HEK293T (cell line): ENCODE data around the gene LINC01488.

Source experiments
- CTCF ChIA-PET: fragments of 350-600 bp; formaldehyde crosslinking; extraction: SDS; loops from one replicate; lab custom pipeline; 2021; ENCODE audit warnings: antibody characterized with exemption, inconsistent platforms; lab: Yijun Ruan, JAX
- POLR2A ChIA-PET: fragments of 350-600 bp; formaldehyde crosslinking; extraction: SDS; loops from one replicate; lab custom pipeline; 2020; ENCODE audit warnings: antibody characterized with exemption, inconsistent platforms; lab: Yijun Ruan, JAX
- DNase-seq: peaks from one replicate; pipeline ENCODE4 v3.0.0; 2012; ENCODE audit warnings: mixed read lengths; ENCODE audit errors: extremely low spot score
- ARNT ChIP-seq: fragments of 450-650 bp; IDR thresholded peaks from 2 replicates; pipeline ENCODE4 v1.6.1; 2017; ENCODE audit warnings: mild to moderate bottlenecking
- BHLHE40 ChIP-seq: fragments of 450-650 bp; IDR thresholded peaks from 2 replicates; pipeline ENCODE4 v1.6.1; 2016; ENCODE audit warnings: mild to moderate bottlenecking, moderate library complexity, borderline replicate concordance
- CTBP1 ChIP-seq: fragments of 450-650 bp; IDR thresholded peaks from 2 replicates; pipeline ENCODE4 v1.6.1; 2016; ENCODE audit warnings: borderline replicate concordance
- ELF4 ChIP-seq: fragments of 450-650 bp; IDR thresholded peaks from 2 replicates; pipeline ENCODE4 v1.6.1; 2017; ENCODE audit warnings: antibody characterized with exemption
- FOXA1 ChIP-seq: fragments of 450-650 bp; IDR thresholded peaks from 2 replicates; pipeline ENCODE4 v1.6.1; 2016; ENCODE audit warnings: mild to moderate bottlenecking
- FOXK2 ChIP-seq: fragments of 450-650 bp; IDR thresholded peaks from 2 replicates; pipeline ENCODE4 v1.6.1; 2016; ENCODE audit warnings: mild to moderate bottlenecking
- FOXM1 ChIP-seq: fragments of 450-650 bp; IDR thresholded peaks from 2 replicates; pipeline ENCODE4 v1.6.1; 2017; ENCODE audit warnings: mild to moderate bottlenecking, borderline replicate concordance
- HDGF ChIP-seq: fragments of 450-650 bp; IDR thresholded peaks from 2 replicates; pipeline ENCODE4 v1.6.1; 2017; ENCODE audit warnings: antibody characterized with exemption, borderline replicate concordance
- L3MBTL2 ChIP-seq: fragments of 450-650 bp; conservative IDR thresholded peaks from 2 replicates; pipeline ENCODE4 v1.6.1; 2016; ENCODE audit warnings: mild to moderate bottlenecking
- LEF1 ChIP-seq: fragments of 450-650 bp; IDR thresholded peaks from 2 replicates; pipeline ENCODE4 v1.6.1; 2017; ENCODE audit warnings: mild to moderate bottlenecking, borderline replicate concordance
- NFRKB ChIP-seq: fragments of 450-650 bp; IDR thresholded peaks from 2 replicates; pipeline ENCODE4 v1.6.1; 2016; ENCODE audit warnings: mild to moderate bottlenecking, moderate library complexity
- SP1 ChIP-seq: fragments of 450-650 bp; IDR thresholded peaks from 2 replicates; pipeline ENCODE4 v1.6.1; 2017
- TARDBP ChIP-seq: fragments of 450-650 bp; IDR thresholded peaks from 2 replicates; pipeline ENCODE4 v1.6.1; 2016
- ZNF384 ChIP-seq: fragments of 450-650 bp; IDR thresholded peaks from 2 replicates; pipeline ENCODE4 v1.6.1; 2016

LINC01488 gene

DNA sequence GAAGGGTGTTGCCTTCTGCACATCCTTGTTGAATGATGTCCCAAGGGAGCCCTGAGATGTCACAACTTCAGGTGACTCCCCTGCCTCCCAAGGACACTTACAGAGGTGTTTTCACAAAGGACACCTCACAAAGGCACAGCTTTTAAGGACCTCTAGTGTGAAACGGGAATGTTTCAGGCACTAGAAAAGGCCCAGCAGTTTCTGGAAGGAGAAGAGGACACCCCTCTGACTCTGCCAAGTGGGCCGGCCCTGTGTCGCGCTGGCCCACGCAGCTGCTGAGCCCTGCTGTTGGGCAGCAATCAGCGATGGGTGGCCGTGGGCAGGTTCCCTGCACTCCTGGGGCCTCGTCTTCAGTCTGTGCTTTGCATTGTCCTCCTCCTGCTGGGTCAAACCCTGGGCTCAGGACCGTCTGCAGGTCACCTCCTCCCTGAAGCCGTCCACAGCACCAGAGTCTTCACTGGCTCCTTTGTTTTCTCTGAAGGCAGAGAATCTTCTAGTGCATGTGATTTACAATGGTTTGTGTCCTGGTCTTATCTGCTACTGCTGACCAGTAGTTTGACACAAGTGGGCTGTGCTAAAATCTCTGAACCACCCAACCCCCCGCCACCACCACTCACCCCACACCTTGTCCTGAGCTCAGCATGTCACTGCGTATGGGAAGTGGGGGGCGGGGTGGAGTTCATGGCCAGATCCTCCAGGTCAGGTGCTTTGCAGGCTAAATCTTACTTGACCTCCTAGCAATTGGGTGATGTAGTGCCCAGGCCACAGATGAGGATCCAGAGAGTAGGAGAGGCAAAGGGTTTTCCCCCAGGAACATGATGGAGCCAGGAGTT lies 3.2 kb downstream of the LINC01488 start:
- CTCF ChIA-PET: interaction anchor here (0.7 kb wide), 1 partner anchor 12 kb away, joined by 3 read pairs; no protein-coding TSS in a partner anchor
- POLR2A ChIA-PET: no interaction called here
- no peak for DNase-seq
- TF ChIP-seq ARNT: no peak
- no peak for TF ChIP-seq NFRKB
- no peak for TF ChIP-seq BHLHE40

DNA sequence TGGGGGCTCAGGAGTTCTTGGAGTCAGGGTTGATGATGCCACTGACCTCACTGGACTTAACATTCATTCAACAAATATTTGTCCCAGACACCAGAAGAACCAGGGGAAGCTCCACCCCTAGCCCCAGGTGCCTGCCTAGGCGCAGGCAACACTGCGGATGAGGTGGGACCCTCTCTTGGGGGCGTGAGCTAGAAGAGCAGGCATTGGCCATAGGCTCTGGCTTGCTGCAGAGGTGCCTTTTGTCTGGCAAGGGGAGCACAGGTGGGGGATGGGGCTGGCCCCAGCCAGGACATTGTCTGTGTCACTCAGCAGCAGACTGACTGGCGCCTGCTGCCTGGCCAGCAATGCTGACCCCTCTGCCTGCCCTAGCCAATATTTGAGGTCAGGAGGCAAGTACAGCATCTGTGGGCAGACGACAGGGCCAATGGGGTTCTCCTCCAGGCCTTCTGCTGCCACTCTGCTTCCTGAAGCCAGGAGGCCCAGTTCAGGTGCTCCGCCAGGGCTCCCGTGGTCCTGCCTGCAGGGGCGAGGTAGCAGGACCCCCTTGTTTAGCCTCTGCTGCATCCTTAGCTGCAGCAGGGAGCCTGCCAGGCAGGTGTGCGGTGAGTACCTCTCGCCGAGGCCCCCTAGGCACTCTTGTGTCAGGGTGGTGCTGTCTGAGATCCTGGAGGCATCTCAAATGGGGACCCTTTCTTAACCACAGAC lies 4.0 kb downstream of the LINC01488 start:
- TF ChIP-seq ELF4 (no peak), FOXA1 (no peak), BHLHE40 (no peak), ZNF384 (no peak), LEF1 (no peak)
- ChIA-PET POLR2A (no interaction called here), CTCF (interaction anchor here (0.7 kb wide), 1 partner anchor 11 kb away, joined by 3 read pairs; no protein-coding TSS in a partner anchor)
- DNase-seq: no peak

DNA sequence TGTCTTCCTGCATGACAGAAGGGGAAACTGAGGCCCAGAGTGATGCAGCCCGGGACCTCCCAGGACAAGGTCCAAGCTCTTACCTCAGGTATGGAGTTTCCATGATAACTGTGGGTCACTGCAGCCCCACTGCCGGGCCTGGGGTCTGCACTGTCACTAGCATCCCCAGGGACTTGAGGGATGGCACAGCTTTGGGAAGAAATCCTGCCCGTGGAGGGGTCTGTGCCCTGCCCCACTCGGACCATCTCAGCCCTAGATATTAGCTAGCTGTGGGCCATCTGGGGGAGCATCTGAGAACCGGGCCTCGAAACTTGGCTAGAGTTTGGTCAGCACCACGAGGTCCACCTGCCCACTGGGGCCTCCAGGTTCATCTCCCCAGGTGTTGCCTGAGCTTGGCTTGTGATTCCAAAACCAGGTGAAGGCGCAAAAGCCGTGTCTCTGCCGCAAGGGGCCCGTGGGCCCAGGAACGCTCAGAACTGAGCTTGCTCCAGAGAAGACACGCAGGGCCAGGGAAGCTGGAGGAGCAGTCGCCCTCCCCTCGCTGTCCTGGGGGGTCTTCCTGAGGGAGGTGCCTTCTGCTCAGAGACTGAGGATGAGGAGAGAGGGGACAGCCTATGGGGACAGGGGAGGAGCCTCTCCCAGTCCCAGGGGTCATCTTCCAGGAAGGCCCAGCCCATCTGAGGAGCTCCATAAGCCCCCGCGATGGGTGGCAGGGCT lies 4.8 kb downstream of the LINC01488 start:
- POLR2A ChIA-PET: no interaction called here
- CTCF ChIA-PET: no interaction called here
- no peak for DNase-seq
- no peak for TF ChIP-seq CTBP1
- no peak for TF ChIP-seq NFRKB

DNA sequence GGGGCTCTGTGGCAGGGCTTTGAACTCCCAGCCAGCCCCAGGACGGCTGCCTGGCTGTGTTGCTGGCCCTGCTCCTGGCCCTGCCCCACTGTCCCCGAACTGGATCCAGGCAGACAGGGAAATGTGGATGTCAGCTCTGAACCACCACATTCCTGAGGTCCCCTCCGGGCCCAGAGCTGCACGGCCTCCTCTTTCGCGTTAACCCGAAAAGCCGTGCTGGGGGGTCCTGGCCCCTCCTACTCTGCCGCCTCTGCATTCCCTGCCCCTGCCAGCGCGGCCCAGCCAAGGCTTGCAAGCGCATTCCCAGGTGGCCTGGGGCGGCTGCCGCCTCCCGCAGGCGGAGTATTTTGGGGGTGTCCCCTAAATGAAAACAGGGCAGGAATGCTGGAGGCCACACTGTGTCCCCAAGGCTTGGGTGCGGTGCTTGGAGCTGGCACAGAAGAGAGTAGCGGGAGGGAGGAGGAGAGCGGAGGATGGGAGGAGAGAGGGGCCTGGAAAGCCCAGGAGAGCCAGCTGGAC lies 5.4 kb downstream of the LINC01488 start:
- POLR2A ChIA-PET: no interaction called here
- no peak for DNase-seq
- CTCF ChIA-PET: no interaction called here
- TF ChIP-seq BHLHE40 (no peak), LEF1 (no peak), FOXA1 (no peak), FOXK2 (no peak), NFRKB (no peak), SP1 (no peak), FOXM1 (no peak)

DNA sequence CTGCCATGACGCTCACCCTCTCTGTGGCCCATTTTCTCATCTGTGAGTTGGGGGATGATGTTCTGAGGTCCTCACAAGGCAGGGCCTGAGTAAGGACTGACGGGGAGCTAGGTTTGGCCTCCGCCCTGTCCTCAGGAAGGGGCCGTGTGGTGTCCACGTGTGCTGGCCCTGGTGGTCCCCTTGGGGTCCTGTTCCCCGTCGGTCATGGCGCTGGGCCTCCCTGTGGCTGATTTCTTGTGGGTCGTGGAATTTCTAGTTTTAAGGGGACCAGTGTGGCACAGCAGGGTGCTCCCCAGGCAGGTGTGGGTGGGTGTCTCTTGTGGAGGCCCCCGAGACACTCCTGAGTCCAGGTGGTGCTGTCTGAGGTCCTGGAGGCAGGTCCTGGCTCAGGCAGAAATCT lies 5.9 kb downstream of the LINC01488 start:
- ChIA-PET CTCF (no interaction called here), POLR2A (no interaction called here)
- no peak for TF ChIP-seq ELF4
- TF ChIP-seq L3MBTL2: no peak
- no peak for TF ChIP-seq ZNF384
- no peak for TF ChIP-seq HDGF
- TF ChIP-seq FOXA1: no peak
- no peak for TF ChIP-seq ARNT
- no peak for TF ChIP-seq NFRKB
- no peak for TF ChIP-seq TARDBP
- DNase-seq: no peak

DNA sequence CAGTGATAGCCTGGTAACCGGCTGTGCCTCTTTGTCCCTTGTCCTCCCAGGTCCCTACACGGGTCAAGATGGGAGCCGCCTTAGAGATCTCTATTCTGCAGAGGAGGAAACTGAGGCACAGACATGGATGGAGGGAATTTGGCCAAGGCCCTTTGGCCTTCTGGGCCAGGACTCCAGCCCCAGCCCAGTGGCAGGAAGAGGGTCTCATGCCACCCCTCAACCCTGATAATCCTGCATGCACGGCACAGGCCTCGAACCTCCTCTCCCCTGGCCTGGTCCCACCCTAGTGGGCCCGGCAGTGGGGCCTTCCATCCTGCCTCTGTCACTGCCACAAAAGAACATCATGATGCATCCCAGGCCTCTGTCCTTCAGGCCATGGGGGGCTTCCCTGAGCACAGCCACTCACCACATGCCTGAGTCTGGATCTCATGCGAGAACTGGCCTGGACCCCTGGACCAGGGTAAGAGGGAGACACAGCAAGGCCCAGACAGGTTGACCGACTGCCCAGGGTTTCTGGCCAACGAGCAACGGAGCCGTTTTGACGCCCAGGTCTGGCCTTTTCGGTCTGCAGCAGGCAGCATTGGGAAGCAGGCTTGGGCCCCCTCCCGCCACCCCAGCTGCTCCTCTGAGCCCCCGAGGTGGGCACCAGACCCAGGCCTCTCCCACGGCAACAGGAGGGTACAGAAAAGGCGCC lies 6.5 kb downstream of the LINC01488 start:
- CTCF ChIA-PET: no interaction called here
- TF ChIP-seq BHLHE40: no peak
- TF ChIP-seq TARDBP: no peak
- TF ChIP-seq HDGF: no peak
- no peak for DNase-seq

DNA sequence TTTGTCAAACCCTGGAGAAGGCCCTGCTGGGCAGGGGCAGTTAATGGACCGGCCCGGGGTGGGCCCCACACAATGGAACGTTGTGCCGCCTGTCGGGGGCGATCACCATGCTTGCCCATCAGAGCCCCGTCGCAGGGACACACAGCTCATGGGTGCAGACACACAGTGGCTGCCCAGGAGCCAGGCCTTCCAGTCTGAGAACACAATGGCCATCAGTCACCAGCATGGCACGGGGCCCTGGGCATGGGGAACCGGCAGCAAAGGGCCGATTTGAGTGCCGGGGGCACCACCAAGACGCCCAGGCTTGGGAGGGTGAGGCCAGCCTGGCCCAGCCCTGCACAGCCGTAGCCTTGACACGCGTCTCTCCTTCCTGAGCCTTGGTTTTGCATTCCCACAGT lies 7.1 kb downstream of the LINC01488 start:
- no peak for DNase-seq
- TF ChIP-seq ARNT (no peak), FOXK2 (no peak)
- ChIA-PET POLR2A (no interaction called here), CTCF (no interaction called here)

More for the DNA sequence above, 6.5 kb downstream of the LINC01488 start:
- POLR2A ChIA-PET: no interaction called here

DNA sequence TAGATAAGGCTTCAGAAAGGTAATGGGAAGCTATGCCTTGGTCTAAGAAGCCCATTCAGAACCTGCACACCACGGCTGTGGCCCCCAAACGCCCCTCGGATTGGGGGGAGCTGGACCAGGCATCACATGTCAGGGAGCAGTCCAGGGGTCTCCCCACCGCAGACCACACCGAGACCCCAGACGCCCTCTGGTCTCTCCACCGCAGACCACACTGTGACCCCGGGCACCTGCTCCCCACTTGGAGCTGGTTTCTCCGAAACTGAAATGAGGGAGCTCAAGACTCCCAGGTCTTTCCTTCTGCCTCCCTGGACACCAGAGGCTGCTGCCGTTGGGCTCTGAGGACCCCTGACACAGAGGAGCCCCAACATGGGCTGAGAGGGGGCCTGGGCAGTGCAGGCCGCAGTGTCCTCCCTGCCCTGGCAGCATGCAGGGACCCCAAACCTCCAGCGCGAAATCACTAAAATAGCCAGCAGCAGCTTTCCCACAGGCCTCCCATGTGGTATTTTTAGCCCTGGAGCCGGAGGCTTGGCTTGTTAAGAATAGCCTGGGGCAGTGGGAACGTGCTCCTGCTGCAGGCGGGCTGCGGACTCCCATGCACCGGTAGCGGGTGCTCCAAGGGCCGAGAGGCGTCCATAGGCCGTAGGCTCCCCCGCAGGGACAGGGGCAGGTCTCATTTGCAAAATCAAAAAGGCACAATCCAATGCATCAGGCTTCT lies 7.7 kb downstream of the LINC01488 start:
- TF ChIP-seq CTBP1 (no peak), TARDBP (no peak)
- DNase-seq: no peak
- ChIA-PET POLR2A (no interaction called here), CTCF (no interaction called here)
